ENCODE measurements around the gene GABRP. TPM values are rescaled to one million over a fixed set of nuclear protein-coding genes. Genes with fewer than 3 reads are reported as not detected.

Gene GABRP, protein sequence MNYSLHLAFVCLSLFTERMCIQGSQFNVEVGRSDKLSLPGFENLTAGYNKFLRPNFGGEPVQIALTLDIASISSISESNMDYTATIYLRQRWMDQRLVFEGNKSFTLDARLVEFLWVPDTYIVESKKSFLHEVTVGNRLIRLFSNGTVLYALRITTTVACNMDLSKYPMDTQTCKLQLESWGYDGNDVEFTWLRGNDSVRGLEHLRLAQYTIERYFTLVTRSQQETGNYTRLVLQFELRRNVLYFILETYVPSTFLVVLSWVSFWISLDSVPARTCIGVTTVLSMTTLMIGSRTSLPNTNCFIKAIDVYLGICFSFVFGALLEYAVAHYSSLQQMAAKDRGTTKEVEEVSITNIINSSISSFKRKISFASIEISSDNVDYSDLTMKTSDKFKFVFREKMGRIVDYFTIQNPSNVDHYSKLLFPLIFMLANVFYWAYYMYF
- 1 to 10 TPM in 3 of 4 donors, under 1 TPM in 1; 0.29 to 2.1 (median 1.7) TPM for polyA plus RNA-seq (ENCODE audit: insufficient read length in 4 of 4)

DNA sequence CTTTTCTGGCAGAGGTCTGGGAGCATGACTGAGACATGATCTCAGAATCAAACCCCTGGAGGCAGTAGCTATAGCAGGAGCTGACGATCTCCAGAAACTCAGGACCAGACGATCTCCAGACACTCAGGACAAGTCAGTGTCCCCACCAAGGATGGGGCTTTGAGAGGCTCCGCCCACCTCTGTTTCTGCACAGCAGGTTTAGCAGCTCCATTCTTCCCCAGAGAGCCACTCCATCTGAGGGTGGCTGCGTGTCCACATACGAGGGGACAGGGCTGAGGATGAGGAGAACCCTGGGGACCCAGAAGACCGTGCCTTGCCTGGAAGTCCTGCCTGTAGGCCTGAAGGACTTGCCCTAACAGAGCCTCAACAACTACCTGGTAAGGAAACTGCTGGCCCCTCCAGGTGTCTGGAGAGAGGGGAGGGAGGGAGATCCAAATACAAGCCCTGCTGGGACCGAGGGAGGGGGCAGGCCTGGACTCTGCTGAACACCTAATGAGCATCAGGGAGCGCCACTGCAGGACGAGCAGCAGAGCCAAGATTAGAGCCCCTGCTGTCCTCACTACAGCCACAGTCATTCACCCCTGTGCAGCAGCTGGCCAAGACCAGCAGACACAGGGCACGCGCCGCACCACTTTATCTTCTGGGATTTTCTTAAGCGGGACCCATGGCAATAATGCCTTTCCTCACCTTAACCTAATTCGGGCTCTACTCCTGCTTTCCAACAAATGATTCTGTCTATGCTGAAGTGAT, at the start of gene GABRP:
TSS of gene GABRP (plus strand) at position 228 of the 750 bp plus-strand sequence. CDS start 4,891 bp downstream, outside the sequence.
- DNase-seq (ENCODE audit: low read depth in 4 of 4, low spot score in 3 of 4) = no peak

DNA sequence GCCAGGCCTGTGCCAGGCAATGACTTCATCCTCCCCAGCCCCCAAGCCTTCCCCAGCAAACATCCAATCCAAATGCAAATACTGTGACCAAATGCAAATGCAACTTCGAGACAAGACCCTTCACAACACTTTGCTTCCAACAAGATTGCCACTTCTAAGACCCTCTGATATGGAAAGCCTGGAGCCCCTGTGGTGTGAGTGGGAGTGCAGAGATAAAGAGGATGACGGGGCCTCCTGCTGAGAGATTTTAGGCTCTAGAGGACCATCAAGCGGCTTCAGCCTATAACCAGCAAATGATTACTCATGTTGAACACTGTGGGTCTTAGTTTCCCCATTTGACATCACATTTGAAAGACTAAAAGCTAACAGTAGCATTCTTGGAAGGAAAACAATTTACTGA, 46.6 kb upstream of the GABRP start:
- DNase-seq (ENCODE audit: low read depth in 4 of 4, low spot score in 3 of 4) = no peak

DNA sequence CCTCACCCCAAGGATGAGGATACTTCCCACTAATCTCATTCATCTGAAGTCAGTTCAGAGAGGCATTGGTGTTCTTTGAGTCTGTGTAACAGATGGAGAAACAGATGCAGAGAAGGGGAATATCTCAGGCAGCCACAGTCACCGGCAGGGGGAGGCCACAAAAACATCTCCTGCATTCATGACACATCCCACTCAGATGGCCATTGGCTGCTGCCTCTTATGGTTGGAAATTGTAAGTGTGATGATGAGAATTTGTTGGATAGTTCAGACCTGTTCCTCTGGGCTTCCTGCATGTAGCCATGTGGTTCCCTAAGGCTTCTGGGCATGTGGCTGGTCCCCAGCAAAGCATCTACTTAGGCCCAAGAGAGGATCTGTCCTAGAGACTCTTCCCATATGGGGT, 45.9 kb upstream of the GABRP start:
- DNase-seq (ENCODE audit: low read depth in 4 of 4, low spot score in 3 of 4) = no peak

DNA sequence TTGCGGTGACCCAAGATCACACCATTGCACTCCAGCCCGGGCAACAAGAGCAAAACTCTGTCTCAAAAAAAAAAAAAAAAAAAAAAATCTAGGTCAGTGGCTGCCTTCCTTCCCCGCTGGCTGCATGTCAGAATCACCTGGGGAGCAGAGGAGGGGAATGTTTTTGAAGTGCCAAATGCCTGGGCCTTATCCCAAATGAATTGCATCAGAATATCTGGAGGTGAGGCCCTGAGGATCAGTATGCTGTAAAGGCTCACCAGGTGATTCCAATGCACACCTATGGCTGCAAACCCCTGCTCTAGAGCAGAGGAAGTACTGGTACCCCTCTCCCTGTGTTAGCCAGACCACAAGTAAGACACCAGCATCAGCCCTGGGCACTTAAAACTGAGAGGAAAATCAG, 44.7 kb upstream of the GABRP start:
- no peak for DNase-seq (ENCODE audit: low read depth in 4 of 4, low spot score in 3 of 4)

DNA sequence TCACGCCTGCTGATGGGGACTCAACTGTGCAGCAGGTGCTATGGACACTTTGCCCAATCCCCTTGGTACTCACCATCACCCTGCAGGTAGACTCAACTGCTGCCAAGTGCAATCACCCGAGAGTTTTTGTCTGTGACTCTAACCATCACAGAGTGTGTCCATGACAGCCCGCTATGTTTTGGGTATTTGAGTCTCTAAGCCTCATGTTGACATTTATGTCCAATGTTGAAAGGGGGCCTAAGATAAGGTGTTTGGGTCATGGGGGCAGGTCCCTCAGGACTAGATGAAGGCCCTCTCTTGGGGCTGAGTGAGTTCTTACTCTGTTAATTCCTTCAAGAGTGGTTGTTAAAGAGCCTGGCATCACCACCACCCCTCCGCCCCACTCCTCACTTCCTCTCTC, 44.1 kb upstream of the GABRP start:
- no peak for DNase-seq (ENCODE audit: low read depth in 4 of 4, low spot score in 3 of 4)

DNA sequence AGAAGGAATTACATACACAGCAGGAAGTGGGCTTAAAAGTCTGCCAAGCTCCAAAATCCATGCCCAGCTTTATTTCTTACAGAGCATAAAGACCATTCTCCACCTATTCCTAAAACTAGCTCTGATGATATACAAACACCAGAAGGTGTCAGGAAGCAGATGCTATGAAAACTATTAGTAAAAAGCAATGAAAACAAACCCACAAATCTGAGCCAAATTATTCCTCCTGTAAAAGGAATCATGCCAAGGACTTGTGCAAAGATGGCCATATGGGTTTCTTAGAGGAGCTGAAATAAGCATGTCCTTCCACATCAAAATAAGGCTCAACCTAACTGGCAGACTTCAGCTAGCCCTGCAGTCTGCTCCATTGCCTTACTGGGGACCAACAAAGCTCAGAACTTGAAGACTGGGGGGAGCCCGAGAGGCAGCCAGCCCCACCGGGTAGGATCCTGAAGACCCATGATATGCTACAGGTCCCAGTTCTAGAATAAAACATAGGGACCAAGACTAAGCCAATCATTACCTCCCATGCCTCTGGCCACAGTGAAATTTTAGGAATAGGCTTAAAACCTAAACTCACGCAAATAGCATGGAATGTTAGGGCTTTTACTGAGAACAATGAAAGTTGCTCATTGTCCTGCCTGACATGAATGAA, 42.8 kb upstream of the GABRP start:
- no peak for DNase-seq (ENCODE audit: low read depth in 4 of 4, low spot score in 3 of 4)

DNA sequence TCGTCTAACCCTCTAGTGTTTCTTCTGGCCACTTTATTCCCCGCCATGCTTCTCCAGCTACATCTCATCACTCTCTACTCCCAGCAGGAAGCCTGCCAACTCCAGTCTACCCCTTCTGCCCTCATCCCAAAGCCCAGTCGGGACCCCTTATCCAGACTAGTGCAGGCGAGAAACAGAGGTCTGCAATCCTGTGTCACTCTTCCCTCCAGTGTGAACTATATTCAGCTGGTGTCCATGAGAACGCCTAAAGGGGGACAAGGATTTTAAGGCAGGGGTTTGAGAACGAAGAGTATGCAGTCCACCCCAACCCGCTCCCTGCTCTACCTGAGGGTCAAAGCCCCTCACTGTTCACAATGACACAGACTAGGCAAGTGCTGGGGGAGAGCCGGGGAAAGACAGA, 41.7 kb upstream of the GABRP start:
- no peak for DNase-seq (ENCODE audit: low read depth in 4 of 4, low spot score in 3 of 4)

DNA sequence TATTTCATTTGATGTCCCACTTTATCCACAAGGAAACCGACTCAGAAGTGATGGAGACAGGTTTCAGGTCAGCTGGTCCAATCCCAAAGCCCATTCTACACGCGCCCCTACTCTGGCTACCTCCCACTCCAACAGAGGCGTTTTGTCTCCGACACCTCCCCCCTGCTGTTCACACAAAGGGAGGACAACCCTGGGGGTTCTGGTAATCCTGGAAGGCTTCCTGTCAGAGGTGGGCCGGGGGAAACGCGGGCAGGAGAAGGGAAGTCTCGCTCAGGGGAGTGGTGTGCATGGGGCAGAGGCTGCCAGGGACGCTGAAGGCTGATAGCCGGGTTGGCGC, 39.7 kb upstream of the GABRP start:
- DNase-seq (ENCODE audit: low read depth in 4 of 4, low spot score in 3 of 4) = no peak

DNA sequence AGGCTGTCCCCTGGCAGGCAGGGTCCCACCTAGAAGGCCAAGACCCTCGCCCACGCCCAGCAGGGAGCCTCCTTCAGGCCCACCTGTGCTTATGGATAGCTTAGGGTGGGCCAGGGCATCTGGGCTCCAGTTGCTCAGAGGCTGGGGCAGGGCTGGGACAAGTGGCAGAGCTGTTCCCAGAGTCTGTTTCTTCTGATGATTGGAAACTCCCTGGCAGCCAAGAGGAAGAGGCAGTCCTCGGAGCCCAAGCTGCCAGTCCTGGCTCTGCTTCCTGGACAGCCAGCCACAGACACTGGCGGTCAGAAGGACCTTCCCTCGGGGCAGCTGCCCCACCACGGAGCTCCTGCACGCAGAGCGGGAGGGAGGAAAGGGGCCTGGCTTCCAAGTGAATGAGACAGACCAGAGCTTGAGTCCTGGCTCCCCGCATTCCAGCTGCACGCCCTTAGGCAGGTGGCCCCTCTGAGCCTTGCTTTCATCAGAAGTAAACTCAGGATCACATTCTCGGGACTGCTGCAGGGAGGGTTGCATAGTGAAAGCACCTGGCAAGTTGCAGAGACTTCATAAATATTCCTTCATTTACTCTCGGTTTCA, 37.9 kb upstream of the GABRP start:
- DNase-seq (ENCODE audit: low read depth in 4 of 4, low spot score in 3 of 4) = no peak

DNA sequence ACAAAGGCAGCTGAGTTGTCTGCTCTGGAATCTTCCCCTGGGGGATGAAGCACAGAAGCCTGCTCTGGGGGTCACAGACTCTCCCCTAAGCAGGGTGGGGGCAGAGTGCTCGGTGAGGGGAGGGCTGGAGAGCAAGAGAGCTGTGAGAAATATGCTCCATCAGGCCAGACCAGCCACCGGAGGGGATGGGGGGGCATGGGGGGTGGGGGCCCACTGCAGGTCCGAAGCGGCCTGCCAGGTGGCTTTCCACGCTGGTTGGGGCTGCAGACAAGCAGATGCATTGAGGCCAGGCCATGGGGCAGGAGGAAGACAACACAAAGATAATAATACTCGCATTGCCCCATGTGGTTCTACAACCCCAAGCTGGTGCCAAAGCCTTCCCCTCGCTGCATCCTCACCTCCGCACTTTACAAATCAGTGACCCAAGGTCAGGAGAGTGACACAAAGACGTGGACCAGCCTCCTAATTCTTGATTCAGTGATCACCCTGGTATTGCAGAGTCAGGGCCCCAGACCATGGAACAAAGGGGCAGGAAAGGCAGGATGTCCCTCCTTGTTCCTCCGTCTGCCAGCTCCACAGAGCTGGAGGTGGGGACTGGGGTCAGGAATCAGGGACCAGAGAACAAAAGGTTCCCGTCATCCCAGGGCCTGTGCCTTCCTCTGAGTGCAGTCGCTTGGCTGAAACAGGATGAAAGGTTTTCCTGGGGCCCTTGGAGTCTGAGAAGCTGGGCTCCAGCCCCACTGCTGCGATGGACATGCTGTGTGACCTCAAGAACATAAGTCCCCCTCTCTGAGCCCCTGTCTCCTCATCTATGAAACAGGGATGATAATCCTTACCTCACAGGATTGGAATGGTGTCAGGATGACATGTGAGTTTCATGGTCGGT, 37.2 kb upstream of the GABRP start:
- DNase-seq (ENCODE audit: low read depth in 4 of 4, low spot score in 3 of 4) = no peak

DNA sequence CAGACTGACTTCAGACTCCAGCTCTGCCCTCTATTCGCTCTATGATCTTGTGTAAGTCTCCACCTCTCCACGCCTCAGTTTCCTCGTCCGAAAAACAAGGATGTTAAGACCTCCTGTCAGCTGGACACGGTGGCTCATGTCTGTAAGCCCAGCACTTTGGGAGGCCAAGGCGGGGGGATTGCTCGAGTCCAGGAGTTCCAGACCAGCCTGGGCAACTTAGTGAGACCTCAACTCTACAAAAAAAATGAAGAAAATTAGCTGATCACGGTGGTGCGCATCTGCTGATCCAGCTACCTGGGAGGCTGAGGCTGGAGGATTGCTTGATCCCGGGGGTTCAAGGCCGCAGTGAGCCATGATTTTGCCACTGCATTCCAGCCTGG, 36.6 kb upstream of the GABRP start:
- DNase-seq (ENCODE audit: low read depth in 4 of 4, low spot score in 3 of 4) = no peak

DNA sequence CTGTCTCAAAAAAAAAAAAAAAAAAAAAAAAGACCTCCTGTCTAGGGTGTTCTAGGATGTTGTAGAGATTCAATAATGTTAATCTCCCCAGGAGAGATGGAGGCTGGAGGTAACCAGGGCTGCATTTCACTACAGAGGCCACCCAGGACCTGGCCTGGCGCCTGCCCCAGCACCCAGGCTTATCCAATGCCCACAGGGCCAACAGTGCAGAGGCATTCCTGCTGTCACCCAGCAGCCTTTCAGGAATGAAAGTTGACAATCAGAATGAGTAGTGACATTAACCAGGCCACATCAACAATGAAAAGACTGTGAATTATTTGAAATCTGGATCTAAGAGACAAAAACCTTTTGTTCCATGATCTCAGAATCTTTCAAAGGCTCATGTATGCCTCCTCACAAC, 36.2 kb upstream of the GABRP start:
- no peak for DNase-seq (ENCODE audit: low read depth in 4 of 4, low spot score in 3 of 4)

DNA sequence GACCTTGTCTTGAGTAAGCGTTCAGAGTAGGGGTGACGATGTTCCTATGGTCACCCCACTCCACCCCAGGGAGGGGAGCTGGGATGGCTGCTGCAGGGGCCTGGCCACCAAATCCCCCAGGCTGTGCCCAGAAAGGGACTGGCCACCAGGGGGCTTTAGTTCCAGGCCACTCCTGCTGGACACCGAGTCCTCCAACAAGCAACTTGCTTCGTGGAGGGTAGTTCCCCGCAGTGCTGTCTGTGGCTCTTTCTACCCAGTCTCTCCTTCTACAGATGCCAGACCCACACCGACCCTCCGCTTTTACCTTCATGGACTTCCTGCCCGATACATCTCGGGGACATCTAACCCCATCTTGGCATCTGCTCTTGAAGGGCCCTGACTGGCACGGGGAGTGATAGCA, 35.7 kb upstream of the GABRP start:
- DNase-seq (ENCODE audit: low read depth in 4 of 4, low spot score in 3 of 4) = no peak

DNA sequence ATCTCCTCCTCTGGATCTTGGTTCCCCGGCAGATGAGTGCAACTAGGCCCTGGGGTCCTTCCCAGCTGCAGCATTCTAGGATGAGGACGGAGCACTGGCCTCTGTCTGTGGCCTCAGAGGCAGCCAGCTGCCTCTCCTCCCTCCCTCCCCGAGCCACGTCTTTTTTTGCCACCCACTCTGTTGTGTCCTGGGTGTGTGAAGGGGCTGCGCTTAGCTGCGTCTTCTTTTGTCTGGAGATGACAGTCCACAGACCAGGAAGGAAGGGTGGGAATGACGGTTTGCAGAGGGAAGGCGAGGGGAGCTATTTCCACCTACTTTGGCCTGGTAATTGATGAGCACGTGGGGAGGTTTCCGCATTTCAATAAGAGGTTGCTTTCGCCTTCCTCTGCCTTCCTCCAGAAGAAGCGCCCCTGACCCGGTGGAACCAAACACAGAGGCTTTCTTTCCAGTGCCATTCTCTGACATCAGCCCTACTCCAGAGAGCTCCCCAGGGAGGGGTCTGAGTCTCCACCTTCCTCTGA, 34.5 kb upstream of the GABRP start:
- no peak for DNase-seq (ENCODE audit: low read depth in 4 of 4, low spot score in 3 of 4)

DNA sequence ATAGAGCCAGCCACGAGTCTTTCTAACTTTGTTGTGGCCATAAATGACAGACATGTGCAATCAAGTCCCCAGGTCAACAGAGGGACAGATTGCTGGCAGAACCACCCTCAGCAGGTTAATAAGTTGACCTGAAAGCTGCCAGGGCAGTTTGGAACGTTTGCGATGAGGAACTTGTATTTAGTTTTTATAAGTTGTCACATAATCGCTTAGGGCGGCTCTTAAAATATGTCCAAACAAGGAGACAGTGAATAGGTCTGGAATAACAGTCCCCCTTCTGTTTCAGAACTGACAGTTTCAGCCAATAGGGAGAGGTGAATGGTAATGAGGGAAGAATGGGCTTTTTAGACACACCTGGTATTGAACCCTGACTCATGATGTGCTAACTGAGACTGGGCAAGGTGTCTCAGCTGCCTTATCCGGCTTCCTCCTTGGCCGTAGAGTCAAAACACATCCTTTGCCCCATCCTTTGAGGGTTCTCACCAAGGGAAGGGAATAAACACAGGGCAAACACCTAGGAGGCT, 33.6 kb upstream of the GABRP start:
- no peak for DNase-seq (ENCODE audit: low read depth in 4 of 4, low spot score in 3 of 4)

DNA sequence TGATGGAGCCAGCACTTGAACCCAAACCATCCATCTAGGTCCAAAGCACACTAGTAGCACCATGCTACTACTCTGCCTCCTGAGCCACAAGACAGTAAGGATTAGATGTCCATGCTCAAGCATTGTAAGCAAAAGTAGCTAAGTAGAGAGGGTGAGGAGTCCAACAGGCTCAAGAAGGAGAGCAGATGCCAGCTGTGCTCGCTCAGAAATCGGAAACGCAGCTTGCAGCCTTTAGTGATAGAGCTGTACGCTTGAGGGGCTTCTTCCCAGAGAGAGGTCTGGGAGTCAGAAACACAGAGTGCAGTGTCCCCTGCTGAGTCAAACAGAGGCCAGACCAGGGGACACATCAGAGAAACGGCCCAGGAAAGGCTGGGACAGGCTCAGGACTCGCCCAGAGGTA, 32.7 kb upstream of the GABRP start:
- DNase-seq (ENCODE audit: low read depth in 4 of 4, low spot score in 3 of 4) = no peak

DNA sequence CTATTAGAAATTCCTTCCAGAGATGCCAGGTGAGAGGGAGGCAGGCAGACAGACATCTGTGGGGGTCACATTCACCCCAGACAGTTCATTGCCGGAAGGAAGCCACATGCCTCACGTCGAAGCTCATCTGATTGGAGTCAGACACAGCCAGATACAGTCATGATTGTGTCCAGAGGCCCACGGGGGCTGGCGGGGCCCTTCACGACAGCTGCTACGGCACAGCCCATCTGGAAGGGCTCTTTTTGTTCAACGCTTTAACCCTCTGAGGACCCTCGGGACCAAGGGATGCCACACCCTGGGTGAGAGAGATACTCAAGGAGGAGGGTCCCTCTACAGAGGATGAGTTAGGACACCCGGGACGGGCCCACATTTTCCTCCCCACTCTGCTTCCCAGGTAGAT, 31.9 kb upstream of the GABRP start:
- DNase-seq (ENCODE audit: low read depth in 4 of 4, low spot score in 3 of 4) = no peak

DNA sequence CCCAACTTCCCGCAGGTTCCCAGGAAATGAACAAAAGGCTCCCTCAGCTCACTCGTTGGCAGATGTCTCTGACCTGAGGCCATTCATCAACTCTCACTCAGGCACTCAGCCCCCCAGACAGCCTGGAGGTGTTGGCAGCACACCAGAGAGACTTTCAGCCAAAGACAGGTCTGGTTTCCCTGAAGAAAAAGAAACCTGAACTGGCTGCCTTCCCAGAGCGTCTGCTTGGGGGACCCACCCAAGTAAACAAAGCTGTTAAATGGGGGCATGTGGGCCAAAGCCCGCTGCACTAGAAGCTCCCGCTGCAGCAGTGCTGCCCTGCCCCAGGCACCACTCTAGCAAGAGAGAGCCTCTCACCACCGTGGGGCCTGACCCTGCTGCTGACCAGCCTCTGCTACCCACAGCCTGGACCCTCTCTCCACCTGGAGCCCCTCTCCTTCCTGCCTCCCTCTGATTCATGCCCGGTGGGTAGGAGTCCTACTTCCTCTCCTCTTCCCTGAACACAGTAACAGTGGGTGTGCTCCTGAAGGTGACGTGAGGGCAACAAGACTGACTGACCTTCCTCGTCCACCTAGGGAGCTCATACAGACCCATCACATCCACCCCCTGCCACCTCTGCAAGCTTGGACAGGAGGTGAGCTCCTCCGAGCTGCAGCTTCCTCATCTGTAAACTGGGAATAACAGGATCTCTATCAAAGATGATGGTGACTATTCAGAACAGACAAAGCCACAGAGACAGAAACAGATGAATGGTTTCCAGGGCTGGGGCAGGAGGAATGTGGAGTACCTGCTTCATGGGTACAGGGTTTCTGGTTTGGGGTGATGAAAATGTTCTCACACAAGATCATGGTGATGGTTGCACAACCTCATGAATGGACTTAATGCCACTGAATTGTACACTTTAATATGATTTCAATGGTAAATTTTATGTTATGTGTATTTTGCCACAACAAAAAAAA, 31.0 kb upstream of the GABRP start:
- DNase-seq (ENCODE audit: low read depth in 4 of 4, low spot score in 3 of 4) = no peak

DNA sequence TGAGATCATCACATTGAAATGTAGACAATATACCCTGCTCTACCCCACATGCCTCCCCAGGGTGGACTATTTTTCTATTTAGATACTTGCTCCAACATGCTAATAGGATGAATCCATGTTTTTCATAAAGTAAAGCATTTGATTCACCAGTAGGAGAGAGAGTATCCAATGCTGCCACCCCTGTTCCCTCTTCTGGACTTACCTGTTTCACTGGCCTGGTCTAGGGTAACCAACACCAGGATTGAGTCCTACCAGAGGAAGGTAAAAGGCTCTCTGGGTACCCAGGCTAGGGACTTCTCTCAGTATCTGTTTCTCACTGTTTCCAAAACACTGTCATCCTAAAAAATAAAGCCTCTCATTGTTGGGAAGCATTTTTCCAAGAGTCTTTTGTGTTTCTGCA, 30.2 kb upstream of the GABRP start:
- no peak for DNase-seq (ENCODE audit: low read depth in 4 of 4, low spot score in 3 of 4)
